Measurements from ENCODE around the gene SIGMAR1. TPM values are rescaled to one million over a fixed set of nuclear protein-coding genes. Genes with fewer than 3 reads are reported as not detected.

The SIGMAR1 gene
- total and polyA plus RNA-seq, 2 experiments from 2014 or later: 126 to 240 TPM

- Histone ChIP-seq H3K4me1 (ENCODE audit: insufficient read depth) (peaks cover 13% of the 10 kb centered on the region), H3K79me2 (peaks cover 5% of the 10 kb centered on the region), H3K36me3 (replicated peaks; ENCODE audit: insufficient read depth, low read depth) (no peaks in the 10 kb centered on the region), H3K27ac (no peak overlapping the region), H4K20me1 (ENCODE audit: insufficient read depth, poor library complexity, severe bottlenecking) (no peaks in the 10 kb centered on the region), H3K27me3 (no peaks in the 10 kb centered on the region), H3K9me3 (ENCODE audit: low read depth) (no peaks in the 10 kb centered on the region), H3K4me2 (no peak overlapping the region), H3K9me2 (replicated peaks; ENCODE audit: insufficient read depth) (no peaks in the 10 kb centered on the region), H3K4me3 (no peak overlapping the region), H2AFZ (no peak overlapping the region)
- TF ChIP-seq EZH2phosphoT487 (IDR thresholded peaks at IDR 0.05; ENCODE audit: low read depth, severe bottlenecking, unreplicated experiment) (no peak), CTCF (IDR thresholded peaks at IDR 0.05; ENCODE audit: poor library complexity) (no peak), EZH2 (IDR thresholded peaks at IDR 0.05; ENCODE audit: borderline replicate concordance) (no peak)
- WGBS (ENCODE audit: low lambda C conversion rate, missing lambda C conversion rate): 96% methylated on average over 8 of the region's 8 CpGs
- peak; percentile 13 for DNase-seq (ENCODE audit: low spot score)
Observed at GRCh38 chr9:34659592-34660253, 22.1 kb upstream of the SIGMAR1 start.

- no peaks in the 10 kb centered on the region for H3K9me2 ChIP-seq (replicated peaks; ENCODE audit: insufficient read depth)
- WGBS (ENCODE audit: low lambda C conversion rate, missing lambda C conversion rate): 98% methylated on average over 14 of the region's 14 CpGs
- H2AFZ ChIP-seq: no peak overlapping the region
- peak; percentile 3 for DNase-seq (ENCODE audit: low spot score)
- no peaks in the 10 kb centered on the region for H3K36me3 ChIP-seq (replicated peaks; ENCODE audit: insufficient read depth, low read depth)
- no peaks in the 10 kb centered on the region for H3K27me3 ChIP-seq
- TF ChIP-seq EZH2 (IDR thresholded peaks at IDR 0.05; ENCODE audit: borderline replicate concordance) (no peak), EZH2phosphoT487 (IDR thresholded peaks at IDR 0.05; ENCODE audit: low read depth, severe bottlenecking, unreplicated experiment) (no peak), CTCF (IDR thresholded peaks at IDR 0.05; ENCODE audit: poor library complexity) (no peak)
- H3K4me1 ChIP-seq (ENCODE audit: insufficient read depth): peaks cover 12% of the 10 kb centered on the region
- H3K4me3 ChIP-seq: no peak overlapping the region
- peaks cover 5% of the 10 kb centered on the region for H3K79me2 ChIP-seq
- H4K20me1 ChIP-seq (ENCODE audit: insufficient read depth, poor library complexity, severe bottlenecking): no peaks in the 10 kb centered on the region
- no peak overlapping the region for H3K4me2 ChIP-seq
- H3K27ac ChIP-seq: no peak overlapping the region
- H3K9me3 ChIP-seq (ENCODE audit: low read depth): no peaks in the 10 kb centered on the region
Observed at GRCh38 chr9:34658461-34658860, 20.9 kb upstream of the SIGMAR1 start.

- Histone ChIP-seq H3K9me3 (ENCODE audit: low read depth) (no peaks in the 10 kb centered on the region), H3K27me3 (no peaks in the 10 kb centered on the region), H3K79me2 (peaks cover 5% of the 10 kb centered on the region), H3K27ac (no peak overlapping the region), H4K20me1 (ENCODE audit: insufficient read depth, poor library complexity, severe bottlenecking) (no peaks in the 10 kb centered on the region), H3K4me3 (no peak overlapping the region), H2AFZ (no peak overlapping the region), H3K4me2 (no peak overlapping the region), H3K4me1 (ENCODE audit: insufficient read depth) (peaks cover 27% of the 10 kb centered on the region), H3K36me3 (replicated peaks; ENCODE audit: insufficient read depth, low read depth) (no peaks in the 10 kb centered on the region), H3K9me2 (replicated peaks; ENCODE audit: insufficient read depth) (no peaks in the 10 kb centered on the region)
- 89% methylated on average over 5 of the region's 5 CpGs for WGBS (ENCODE audit: low lambda C conversion rate, missing lambda C conversion rate)
- DNase-seq (ENCODE audit: low spot score): peak; percentile 2
- no peak for TF ChIP-seq CTCF (IDR thresholded peaks at IDR 0.05; ENCODE audit: poor library complexity)
- TF ChIP-seq EZH2phosphoT487 (IDR thresholded peaks at IDR 0.05; ENCODE audit: low read depth, severe bottlenecking, unreplicated experiment): no peak
- no peak for TF ChIP-seq EZH2 (IDR thresholded peaks at IDR 0.05; ENCODE audit: borderline replicate concordance)
Observed at GRCh38 chr9:34656992-34657391, 19.4 kb upstream of the SIGMAR1 start.
